SU-DHL-6 (cell line): ENCODE measurements around the gene LMNA.
A peak's percentile ranks its signal among the peaks of the same experiment; 100 is the strongest.

Experiments
- H2AFZ ChIP-seq: fragments of 200-600 bp; sonication (generic); 2 replicates; pipeline ENCODE4 v1.6.1; 2014; ENCODE audit warnings: low read depth, mild to moderate bottlenecking, moderate library complexity, mixed read lengths, antibody characterized with exemption, low read length; ENCODE audit not compliant: severe bottlenecking
- H3F3A ChIP-seq: fragments of 200-600 bp; shearing (Covaris generic); 2 replicates; pipeline ENCODE4 v1.6.0; 2016; ENCODE audit warnings: antibody characterized with exemption, mild to moderate bottlenecking; ENCODE audit not compliant: insufficient read depth
- H3K27ac ChIP-seq: fragments of 200-600 bp; sonication (generic); 2 replicates; pipeline ENCODE4 v1.5.1; 2016; ENCODE audit warnings: low read depth, mild to moderate bottlenecking, low read length, moderate library complexity, mixed read lengths
- H3K27me3 ChIP-seq: fragments of 200-600 bp; sonication (generic), shearing (Covaris generic); 2 replicates; pipeline ENCODE4 v1.6.0; 2014; ENCODE audit warnings: mild to moderate bottlenecking, low read length
- H3K36me3 ChIP-seq: fragments of 200-600 bp; sonication (generic); 2 replicates; pipeline ENCODE4 v1.6.1; 2014; ENCODE audit warnings: mild to moderate bottlenecking, low read length, mixed read lengths
- H3K4me2 ChIP-seq: fragments of 300-600, 200-600 bp; shearing (Covaris generic), sonication (generic); 2 replicates; pipeline ENCODE4 v1.6.0; 2014; ENCODE audit warnings: low read length, low read depth, mild to moderate bottlenecking; ENCODE audit not compliant: poor library complexity, severe bottlenecking
- H3K4me3 ChIP-seq: fragments of 200-600 bp; sonication (generic); 2 replicates; pipeline ENCODE4 v1.5.1; 2014; ENCODE audit warnings: antibody characterized with exemption, low read length, mild to moderate bottlenecking, mixed read lengths; ENCODE audit not compliant: insufficient read depth, poor library complexity, severe bottlenecking
- H3K79me2 ChIP-seq: fragments of 200-600 bp; sonication (generic); 2 replicates; pipeline ENCODE4 v1.6.1; 2014; ENCODE audit warnings: mild to moderate bottlenecking, low read length, moderate library complexity; ENCODE audit not compliant: insufficient read depth
- H3K9ac ChIP-seq: fragments of 200-600 bp; sonication (generic); 2 replicates; pipeline ENCODE4 v1.7.0; 2014; ENCODE audit warnings: mild to moderate bottlenecking, low read length
- H3K9me2 ChIP-seq: fragments of 200-600 bp; sonication (generic); replicated peaks from 2 replicates; pipeline ENCODE4 v1.6.1; 2014; ENCODE audit warnings: low read length; ENCODE audit not compliant: insufficient read depth
- H3K9me3 ChIP-seq: fragments of 200-600 bp; sonication (generic); 2 replicates; pipeline ENCODE4 v1.6.1; 2014; ENCODE audit warnings: low read length, mixed read lengths; ENCODE audit not compliant: insufficient read depth
- H4K20me1 ChIP-seq: fragments of 200-600 bp; sonication (generic); 2 replicates; pipeline ENCODE4 v1.6.1; 2014; ENCODE audit warnings: low read depth, mild to moderate bottlenecking, antibody characterized with exemption, low read length, moderate library complexity, mixed read lengths
- EZH2phosphoT487 ChIP-seq: fragments of 200-600 bp; sonication (generic), shearing (Covaris generic); conservative IDR thresholded peaks from 2 replicates; pipeline ENCODE4 v1.6.1; 2018; ENCODE audit warnings: mild to moderate bottlenecking, antibody characterized with exemption, low read length, moderate library complexity, mixed read lengths
- TF ChIP-seq, protein P1 (sequence below): fragments of 200-600 bp; sonication (generic); IDR thresholded peaks from one replicate; pipeline ENCODE4 v1.5.1; 2017; ENCODE audit warnings: antibody characterized with exemption, mild to moderate bottlenecking, low read length, moderate library complexity; ENCODE audit not compliant: insufficient read depth, poor library complexity, severe bottlenecking

The LMNA gene

DNA sequence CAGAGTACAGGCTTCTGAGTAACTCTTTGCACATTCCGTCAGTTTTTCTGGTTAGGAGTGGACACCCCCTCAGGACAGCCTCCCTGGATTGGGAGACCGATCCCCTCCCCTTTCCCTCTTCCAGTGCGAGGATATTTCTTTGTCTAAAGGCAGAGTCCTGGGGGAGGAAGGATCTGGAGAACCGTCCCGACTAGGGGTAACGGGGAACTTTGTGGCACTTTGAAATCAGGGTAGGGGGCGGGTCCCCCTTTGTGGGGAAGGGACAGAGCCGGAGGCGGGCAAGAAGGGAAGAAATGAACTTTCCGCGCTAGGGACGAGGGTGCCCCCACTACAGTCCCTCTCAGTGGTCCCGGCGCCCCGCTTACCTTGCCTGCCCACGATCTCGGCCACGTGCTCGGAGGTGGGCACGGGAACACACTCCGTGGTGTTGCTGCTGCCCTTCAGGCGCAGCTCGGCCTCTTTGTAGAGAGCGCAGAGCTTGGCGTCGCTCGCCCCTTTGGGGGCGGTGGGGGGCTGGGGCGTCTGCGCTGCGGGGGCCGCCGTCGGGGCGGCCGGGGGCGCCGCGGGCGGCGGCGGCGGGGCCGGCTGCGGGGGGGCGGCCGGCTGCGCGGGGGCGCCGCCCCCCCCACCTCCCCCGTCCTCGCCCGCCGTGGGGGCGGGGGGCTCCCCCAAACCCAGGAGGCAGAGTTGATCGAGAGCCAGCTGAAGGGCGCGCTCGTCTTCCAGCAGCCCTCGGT is 33.2 kb upstream of the LMNA start:
- Histone ChIP-seq H3K27me3 (no peaks in the 10 kb centered on the region), H3K36me3 (no peaks in the 10 kb centered on the region), H3K27ac (no peak overlapping the region), H3K79me2 (no peaks in the 10 kb centered on the region), H3K9me3 (no peaks in the 10 kb centered on the region), H3K9me2 (no peaks in the 10 kb centered on the region), H3F3A (no peaks in the 10 kb centered on the region), H2AFZ (no peak overlapping the region), H3K4me2 (no peak overlapping the region), H3K9ac (no peak overlapping the region), H3K4me3 (no peak overlapping the region), H4K20me1 (no peaks in the 10 kb centered on the region)
- TF ChIP-seq, protein P1, sequence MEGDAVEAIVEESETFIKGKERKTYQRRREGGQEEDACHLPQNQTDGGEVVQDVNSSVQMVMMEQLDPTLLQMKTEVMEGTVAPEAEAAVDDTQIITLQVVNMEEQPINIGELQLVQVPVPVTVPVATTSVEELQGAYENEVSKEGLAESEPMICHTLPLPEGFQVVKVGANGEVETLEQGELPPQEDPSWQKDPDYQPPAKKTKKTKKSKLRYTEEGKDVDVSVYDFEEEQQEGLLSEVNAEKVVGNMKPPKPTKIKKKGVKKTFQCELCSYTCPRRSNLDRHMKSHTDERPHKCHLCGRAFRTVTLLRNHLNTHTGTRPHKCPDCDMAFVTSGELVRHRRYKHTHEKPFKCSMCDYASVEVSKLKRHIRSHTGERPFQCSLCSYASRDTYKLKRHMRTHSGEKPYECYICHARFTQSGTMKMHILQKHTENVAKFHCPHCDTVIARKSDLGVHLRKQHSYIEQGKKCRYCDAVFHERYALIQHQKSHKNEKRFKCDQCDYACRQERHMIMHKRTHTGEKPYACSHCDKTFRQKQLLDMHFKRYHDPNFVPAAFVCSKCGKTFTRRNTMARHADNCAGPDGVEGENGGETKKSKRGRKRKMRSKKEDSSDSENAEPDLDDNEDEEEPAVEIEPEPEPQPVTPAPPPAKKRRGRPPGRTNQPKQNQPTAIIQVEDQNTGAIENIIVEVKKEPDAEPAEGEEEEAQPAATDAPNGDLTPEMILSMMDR: no peak
- TF ChIP-seq EZH2phosphoT487: no peak

DNA sequence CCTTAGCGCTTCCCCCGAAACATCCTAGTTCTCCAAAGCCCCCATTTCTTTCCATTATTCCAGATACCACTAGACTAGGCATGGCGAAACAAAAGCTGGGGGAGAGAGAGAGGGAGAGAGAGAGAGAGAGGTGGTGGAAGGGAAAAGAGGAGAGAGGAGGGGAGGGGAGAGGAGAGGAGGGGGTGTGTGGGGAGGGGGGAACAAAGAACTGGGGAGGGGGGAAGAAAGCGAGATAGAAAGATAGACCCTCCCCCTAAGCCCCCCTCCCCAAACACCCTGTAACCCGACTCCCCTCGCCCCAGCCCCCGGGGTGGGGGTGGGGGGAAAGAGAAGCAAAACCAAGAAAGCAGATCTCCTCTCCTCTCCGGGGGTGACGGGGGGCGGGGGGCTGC is 32.6 kb upstream of the LMNA start:
- Histone ChIP-seq H3K27ac (no peak overlapping the region), H3K79me2 (no peaks in the 10 kb centered on the region), H4K20me1 (no peaks in the 10 kb centered on the region), H3K9me2 (no peaks in the 10 kb centered on the region), H2AFZ (peak overlapping the region; percentile 67), H3K4me2 (peak overlapping the region; percentile 79), H3K9me3 (no peaks in the 10 kb centered on the region), H3F3A (no peaks in the 10 kb centered on the region), H3K27me3 (no peaks in the 10 kb centered on the region), H3K9ac (peak overlapping the region; percentile 56), H3K4me3 (peak overlapping the region; percentile 70), H3K36me3 (no peaks in the 10 kb centered on the region)
- TF ChIP-seq EZH2phosphoT487: no peak
- TF ChIP-seq, protein P1: no peak

DNA sequence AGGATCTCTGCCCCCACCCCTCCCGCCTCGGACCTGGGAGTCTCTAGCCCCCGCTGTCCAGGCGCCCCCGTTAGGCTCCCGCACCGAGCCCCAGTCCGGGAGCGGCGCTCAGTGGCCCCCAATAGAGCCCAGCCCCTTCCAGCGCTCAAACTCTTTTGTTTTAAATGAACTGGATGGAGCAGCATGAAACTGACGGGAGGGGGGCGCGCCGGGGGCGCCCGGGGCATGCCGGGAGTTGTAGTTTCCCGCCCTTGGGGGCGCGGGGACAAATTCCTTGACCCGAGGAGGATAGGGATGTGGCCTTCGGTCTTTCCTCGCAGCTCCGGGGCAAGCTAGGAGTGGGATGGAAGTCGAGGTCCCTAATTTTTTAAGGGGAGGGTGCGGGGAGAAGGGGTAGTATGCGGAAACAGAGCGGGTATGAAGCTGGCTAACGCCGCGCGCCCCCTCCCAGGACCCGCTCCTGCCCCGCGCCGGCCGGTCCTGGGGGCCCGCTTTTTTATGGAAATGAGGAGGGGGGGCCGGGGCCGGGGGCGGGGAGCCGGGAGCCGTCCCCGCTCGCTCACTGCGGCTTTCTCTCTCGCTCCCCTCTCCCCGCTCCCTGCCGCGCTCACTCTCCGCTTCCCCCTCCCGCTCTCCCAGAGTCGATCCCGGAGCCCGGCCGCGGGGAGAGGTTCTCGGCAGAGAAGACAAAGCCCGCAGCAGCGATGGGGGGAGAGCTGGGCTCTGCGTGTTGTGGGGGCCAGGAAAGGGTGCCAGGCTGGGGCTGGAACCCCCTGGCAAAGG is 32.0 kb upstream of the LMNA start, which contains the start of gene MEX3A:
Gene MEX3A, minus strand, starts transcription at position 157 of the 783 bp plus-strand sequence. CDS start 467 bp downstream, outside the sequence.
- Histone ChIP-seq H3K9me3 (no peaks in the 10 kb centered on the region), H3K79me2 (no peaks in the 10 kb centered on the region), H3K27me3 (no peaks in the 10 kb centered on the region), H3K4me3 (peak within 1 kb of the TSS; percentile 70), H3K4me2 (peak within 1 kb of the TSS; percentile 79), H4K20me1 (no peaks in the 10 kb centered on the region), H3K36me3 (no peaks in the 10 kb centered on the region), H3F3A (no peaks in the 10 kb centered on the region), H3K9me2 (no peaks in the 10 kb centered on the region), H2AFZ (peak within 1 kb of the TSS; percentile 67), H3K27ac (no peak within 1 kb of the TSS), H3K9ac (peak within 1 kb of the TSS; percentile 56)
- TF ChIP-seq, protein P1: no peak
- no peak for TF ChIP-seq EZH2phosphoT487
